NCI-H1092 treated with DMSO at 0.1 percent for 48 hours (cell line): ENCODE measurements around the gene FYN.

ENCODE experiments used
- DNase-seq: peaks from one replicate; lab custom pipeline; 2025; lab: John Stamatoyannopoulos, UW

The FYN gene

DNA sequence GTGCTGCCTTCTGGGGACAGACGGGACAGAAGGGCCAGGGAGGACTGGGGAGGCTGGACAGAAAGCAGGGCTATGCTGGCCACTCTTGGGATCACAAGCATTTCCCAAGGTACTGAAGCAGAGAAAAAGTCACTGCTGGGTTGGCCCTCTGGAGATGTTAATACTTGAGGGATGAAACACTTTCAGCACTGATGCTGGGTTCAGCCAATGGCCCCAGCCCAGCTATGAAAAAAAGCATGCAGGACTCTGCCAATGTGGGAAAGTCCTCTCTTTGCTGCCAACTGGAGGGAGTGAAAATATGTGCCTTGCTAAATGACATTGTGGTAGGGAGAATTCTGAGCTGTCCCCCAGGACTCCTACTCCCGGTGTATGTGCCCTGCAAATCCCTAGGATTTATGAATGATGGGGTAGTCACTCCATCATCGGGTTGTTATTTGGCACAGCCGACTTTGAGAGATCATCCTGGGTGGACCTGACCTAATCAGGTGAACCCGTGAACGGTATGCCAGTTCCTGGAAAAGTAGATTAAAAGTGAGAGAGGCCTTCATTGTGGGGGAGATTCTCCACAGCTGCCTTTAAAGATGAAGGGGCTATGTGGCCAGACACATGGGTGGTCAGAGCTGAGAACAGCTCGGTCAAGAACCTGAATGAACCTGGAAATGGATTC is 147.7 kb downstream of the FYN start:
- no peak for DNase-seq

DNA sequence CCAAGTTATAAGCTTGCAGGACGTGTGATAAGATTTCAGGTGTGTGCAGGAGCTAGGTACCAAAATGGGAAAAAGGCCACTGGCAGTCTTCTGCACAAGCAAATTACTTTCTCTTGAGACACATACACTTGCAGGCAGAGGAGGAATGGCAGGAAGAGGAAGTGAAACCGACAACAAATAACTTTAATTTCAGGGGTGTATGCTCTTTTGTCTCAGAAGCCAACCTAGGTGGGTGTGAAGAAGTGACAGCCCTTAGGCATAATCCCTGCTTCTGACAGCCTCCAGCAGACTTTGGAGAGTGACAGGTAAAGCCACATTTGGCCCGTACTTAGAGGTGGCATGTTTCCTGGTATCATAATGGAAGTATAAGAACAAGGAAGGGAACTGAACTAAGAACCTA is 148.7 kb downstream of the FYN start:
- DNase-seq: no peak

DNA sequence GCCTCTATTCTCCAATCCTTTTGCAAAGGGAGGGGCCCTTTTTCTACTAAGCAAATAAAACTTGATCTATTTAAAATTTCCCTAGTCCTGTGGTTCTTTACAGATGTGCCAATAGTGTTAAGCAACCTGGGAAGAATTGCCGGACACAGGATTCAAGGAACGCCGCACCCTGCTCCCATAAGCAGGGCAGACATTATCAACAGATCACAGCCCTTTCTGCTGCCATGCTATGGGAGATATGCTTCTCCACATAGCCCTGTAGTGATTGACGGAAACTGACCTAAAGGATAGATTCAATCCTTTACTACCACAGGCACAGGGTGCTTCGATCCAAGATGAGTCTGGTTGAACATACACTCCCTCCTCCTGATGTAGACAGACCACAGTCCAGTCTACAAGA is 149.2 kb downstream of the FYN start:
- no peak for DNase-seq

DNA sequence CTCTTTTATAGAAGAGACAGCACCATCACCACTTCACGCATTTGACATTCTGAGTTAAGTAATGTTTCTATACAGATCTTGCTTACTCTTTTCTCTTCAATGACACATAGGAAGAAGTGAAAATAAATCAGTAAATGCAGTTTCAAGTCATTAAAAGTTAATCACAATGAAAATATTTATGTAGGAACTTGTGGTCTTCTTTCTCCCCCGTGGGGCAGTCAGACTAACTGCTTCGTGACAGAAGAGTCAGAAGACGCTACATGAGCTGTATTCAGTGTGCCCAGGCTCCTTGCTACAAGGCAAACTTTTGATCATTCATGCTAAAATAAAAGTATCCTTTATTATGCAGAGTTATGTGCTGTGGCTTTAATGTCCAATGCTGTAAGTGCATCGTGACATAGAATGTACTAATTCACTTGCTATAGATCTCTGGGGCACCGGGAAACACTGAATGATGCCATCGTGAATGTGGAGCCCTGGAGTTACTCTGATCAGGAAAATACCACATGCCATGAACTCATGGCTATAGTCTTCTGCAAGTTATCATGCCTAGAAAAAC is 149.8 kb downstream of the FYN start:
- DNase-seq: no peak

DNA sequence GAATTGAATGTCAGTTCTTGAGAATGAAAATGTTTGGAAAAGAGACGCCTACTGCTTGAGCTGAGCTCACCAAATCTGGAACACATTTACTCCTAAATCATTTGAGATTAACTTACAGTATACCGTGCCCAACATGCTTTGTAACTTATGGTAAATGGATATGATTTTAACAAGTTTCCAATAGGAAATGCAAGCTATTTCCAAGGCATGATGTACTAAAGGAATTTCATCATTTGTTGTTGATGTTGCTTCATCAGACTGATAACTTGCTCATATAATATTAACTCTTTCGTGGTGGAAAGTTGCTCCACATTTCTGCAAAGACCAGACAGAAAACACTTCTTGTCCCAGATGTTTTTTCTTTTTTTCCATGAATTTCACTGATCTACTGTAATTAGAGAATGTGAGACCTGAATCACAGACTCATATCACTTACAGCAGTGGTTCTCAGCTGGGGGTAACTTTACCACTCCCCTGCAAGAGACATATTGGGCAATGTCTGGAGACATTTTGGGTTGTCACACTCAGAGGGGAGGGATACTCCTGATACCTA is 151.0 kb downstream of the FYN start:
- DNase-seq: no peak

DNA sequence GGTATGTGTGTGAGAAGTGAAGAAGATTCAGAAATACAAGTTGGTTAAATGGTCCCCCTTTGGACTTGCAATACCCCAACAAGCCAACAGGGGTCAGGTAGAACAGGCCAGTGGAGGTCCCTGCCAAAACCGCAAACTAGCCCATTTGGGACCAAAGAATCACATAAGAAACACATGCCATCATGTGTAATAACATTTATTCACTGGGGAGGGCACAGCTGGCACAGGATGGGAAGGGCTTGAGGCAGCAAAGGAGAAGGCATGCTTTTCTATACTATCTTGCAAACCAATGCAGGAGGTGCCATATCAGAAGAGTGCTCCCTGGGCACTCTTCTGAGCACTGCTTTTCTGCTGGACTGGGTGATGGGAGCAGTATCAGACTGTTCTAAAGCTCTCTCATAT is 151.5 kb downstream of the FYN start:
- no peak for DNase-seq

DNA sequence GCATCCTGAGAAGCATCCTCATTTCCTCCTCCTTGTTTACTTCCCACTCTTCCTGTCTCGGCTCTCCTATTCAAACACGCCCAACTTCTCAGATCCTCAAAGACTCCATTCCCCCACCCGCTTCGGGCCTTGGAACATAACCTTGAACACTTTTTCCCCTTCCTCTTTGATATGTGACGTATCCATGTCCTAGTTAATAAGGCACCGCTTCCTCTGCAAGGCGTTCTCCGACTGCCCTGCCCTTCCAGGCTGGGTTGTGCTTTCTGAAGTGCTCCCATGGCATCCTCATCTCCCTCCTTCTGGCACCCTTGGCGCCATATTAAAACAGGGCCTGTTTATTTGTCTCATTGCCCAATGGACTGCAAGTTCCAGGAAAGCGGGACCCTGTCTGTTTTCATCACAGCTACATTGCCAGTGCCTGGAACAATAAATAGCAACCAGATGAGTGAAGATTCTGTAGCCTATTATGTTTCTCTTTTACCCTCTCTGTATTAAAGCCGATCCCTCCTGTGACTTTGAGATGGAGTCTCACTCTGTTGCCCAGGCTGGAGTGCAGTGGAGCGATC is 152.2 kb downstream of the FYN start:
- DNase-seq: no peak

DNA sequence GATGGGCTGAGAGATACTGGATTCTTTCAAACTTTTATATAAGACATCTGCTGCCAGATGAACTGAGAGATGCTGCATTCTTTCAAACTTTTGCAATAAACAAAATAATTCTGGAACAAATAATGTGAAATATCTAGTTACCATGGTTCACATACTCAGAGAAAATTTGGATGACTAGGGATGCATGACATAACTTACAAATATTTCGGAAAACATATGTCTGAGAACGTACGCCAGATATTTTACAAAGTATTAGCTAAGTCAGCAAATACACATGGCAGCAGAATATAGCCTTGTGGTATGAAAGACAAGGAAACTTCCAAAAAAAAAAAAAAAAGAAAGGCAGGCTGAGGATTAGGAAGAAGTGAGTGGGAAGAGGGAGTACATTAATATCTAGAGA is 154.3 kb downstream of the FYN start:
- no peak for DNase-seq

DNA sequence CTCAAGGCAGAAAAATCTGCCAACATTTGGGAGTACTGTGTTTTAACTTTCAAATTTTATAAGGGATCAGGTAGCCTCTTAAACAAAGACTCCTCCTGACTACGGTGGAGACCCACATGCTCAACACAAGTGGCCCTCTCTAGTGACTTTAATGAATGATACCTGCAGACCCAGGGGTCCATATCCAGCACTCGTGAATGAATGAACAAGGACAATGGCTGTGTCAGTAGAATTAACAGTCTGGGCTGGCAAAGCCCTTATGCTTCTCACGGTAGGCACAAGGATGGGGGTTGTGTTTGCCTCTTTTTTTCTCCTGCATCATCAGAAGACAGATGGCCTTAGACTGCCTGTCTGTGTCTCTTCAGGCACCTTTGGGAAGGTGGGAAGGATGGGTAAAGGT is 154.9 kb downstream of the FYN start:
- DNase-seq: no peak

DNA sequence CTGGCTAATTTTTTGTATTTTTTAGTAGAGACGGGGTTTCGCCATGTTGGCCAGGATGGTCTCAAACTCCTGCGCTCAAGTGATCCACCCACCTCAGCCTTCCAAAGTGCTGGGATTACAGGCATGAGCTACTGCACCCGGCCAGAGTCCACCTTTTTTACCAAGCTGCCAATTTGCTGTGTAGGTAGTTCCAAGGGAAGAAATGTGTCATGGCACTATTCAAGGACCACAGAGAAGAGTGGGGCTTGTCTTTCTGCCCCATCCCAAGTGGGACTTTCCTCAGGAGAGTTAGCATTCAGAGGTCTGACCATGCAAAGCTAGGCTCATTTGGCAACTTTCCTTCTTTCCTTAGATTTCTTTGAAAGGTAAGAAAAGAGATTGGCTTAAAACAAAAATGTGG is 155.6 kb downstream of the FYN start:
- no peak for DNase-seq

DNA sequence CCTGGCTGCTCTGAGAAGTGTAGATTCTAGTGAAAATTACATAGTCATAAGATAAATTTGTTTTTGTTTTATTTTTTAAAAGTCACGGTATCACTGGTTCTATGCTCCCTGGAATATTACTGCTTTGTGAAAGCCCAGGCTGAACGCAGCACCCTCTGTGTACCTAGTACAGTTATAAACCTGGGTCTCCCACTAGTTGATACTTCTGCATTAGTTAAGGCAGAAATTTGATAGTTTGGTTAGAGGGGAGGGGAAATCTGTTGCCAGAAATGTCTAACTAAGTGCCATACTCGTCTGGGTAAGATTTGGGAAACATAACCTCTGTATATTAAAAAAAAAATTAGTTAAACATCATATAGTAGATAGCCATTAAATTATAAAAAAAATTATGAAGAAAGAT is 156.9 kb downstream of the FYN start:
- DNase-seq: no peak

DNA sequence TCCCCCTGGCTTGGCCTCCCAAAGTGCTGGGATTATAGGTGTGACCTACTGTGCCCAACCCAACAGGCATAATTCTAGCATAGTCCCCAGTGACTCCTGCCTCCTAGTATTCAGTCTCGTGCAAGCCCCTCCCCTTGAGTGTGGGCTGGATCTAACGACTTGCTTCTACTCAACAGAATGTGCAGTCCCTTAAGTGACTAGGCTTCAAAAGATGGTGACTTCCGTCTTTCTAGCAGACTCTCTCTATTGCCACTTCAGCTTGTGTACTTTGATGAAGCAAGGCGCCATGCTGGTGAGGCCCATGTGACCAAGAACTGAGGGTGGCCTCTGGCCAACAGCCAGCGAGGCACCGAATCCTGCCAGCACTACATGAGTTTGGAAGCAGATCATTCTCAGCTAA is 157.9 kb downstream of the FYN start:
- DNase-seq: peak; percentile 54

DNA sequence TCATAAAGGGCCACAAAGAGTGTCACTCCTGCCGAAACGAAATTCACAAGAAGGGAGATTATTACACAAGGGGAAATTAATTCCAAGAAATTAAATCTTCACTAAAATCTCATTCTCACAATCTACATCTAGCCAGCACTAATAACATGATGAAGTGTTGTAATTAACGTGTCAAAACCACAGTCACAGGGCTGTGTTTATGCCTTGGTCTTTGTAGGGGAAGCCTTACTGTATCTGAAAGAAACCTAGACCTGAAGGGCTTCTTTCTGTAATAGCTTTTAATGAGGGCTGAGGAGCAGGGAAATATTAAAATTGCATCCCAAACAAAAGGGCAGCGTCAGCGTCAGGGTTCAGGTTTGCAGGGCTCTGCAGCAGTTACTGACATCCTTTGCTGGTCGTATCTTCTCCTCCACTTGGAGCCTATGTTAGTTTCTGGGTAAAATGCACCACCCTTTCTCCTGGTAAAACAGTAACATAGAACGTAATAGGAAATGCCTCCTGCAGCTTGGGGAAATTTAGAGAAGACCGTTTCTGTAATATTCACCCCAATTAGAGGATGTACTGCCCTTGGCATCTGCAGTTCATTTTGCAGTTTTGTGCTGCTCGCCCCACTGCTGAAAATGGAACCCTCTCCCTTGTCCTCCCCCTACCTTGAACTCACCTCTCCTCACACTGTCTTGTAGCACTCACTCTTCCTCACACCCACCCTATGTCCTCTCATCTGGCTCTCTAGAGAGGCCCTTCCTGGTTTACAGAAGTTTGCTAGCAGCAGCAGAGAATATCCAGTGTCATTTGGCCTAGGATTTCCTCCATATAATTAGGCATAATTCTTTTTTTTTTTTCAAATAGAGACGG is 158.6 kb downstream of the FYN start:
- DNase-seq: no peak

DNA sequence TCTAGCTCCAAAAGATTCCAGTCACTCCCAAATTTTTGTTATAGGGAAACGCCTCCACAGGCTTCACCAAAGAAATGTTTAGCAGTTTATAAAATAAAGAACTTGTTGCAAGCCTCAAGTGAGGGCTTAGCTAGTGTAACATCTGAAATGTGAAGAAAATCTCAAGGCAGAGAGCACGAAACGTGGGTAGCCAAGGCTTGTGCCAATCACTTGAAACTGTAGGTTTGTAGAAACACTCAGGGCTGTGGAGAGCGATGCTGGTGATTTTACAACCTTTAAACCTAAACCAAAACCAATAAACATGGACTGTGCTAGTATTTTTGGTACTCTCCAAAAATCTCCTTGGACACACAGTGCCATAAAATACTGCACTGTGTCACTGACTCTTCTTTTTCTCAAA is 159.4 kb downstream of the FYN start:
- no peak for DNase-seq

DNA sequence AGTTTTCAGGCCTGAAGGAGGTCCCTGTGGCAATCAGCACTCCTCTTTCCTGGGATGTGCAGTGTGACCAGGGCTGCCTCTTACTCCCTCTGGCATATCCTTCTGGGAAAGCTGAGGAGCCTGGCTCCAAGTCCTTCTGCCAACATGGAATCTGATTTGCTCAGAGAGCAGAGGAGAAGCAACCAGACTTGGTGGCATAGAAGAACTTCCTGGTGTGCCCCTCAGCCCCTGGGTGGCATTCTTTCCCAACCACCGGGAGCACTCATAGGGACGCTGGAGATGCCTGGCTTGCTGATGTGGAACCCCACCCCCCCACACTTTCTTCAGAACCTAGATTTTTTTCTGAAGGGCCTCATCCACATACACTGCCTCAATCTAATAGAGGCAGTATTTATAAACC is 160.0 kb downstream of the FYN start:
- DNase-seq: no peak

DNA sequence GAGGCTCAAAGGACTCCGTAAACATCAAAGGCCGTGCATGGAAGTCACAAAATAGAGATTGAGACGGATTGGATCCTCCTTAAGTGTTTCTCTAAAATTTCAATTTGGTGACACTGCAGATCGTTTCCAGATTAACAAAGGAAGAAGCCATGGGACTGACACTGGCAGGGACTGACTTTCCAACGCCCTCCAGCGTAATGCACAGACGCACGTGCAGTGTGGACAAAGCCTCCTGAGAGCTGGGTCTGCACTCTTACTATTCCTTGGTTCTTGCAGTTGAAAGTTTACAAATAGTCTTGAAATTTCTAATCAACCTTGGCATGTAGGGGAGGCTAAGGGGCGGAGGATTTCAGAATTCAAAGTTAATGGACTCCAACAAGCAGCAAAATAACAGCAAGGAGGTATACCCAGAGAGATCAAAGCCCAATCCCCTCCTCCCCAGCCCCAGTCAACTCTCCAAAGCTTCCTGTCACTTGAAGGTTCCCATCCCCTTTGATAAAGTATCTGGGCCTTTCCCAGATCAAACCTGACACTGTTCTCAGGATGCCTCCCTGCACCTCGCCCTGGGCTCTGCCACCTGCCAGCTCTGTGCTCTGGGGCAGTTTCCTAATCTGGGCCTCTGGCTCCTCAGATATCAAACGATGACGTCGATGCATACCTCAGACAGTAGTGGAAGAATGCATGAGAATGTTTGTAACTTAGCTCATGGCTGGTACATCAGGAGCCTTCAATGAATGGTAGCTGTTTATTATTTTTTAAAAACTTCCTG is 161.1 kb downstream of the FYN start:
- DNase-seq: peak; percentile 48

DNA sequence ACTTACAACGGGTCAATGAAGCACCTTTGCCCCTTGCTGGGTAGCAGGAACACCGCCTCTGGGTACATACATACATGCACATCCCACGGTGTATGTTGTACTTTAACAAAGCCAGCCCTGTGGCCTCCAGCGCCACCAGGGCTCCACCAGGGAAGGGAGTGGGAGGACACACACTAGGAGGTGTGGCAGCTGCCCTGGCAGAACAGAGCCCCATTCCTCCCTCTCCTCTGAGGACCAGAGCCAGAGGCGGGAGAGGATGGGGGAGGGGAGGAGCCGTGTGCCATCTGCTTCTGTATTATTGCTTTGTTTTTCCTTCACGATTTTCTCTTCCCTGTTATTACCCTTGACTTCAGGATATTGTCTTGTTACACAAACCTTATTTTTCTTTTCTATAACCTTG is 161.8 kb downstream of the FYN start:
- peak; percentile 73 for DNase-seq

DNA sequence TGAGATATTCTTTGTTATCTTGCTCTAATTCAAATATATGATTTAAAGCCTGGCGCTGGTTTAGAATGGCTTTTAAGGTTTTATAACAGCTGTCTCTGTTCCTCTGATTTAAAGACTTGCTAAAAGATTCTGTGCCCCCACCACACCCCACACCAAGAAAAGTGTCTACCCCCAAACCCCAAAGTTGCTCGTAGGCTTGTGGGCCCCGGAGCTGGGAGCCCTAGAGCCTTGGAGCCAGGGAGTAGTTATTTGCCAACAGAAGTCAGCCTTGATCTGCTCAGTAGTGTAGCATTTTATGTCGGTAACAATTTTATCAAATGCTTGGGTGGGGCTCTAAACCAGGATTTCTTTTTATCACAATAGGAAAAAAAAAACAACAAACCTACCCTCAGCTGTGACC is 162.3 kb downstream of the FYN start:
- DNase-seq: no peak

DNA sequence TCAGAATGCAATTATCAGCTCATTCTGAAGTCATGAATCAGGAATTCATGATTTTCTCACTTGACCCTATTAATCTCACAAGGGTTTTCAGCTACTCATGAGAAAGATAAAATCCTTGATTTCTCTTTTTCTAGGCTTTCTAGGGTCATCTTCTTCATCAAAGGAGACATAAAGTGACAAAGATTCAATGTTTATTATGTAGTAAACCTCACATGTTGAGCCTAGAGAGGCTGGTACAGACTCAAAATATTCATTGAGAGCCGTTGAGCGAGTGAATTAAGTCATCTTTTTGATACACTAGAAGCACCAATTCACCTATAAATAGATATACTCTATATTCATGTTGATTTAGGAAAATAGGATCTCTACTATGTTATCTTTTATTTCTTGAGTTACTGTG is 162.8 kb downstream of the FYN start:
- no peak for DNase-seq

DNA sequence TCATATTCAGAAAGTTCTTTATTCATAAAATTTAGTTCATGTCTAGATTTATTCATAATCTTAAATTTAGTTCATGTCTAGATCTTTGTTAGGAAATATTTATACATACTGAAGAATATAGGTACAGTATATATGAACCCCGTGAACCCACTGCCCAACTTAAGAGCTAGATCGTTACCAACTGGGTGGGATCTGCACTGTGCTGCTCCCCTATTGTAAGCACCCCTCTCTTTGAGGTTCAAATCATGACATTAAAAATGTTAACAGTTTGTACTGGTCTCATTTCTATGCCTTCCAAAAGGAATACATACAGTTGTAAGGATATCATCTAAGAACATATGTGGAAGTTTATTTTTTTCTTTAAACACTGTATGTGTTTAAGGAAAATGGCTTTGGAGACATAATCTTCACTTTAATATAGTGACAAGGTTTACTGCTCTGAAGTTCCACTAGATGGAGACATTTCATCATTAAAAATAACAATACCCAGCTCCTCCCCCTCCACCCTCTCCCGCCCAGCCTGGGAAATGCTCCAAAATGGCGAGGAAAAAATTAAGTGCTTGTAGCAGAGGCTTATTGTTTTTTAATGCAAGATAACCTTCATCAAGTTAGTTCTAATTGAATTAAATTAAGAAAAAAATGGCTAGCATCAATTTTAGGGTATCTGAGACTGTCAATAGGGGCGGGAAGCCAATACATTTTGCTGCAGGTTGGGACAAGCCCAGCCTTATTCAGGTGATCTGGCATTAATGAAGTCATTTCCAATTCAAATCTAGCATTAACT is 163.4 kb downstream of the FYN start:
- peak; percentile 57 for DNase-seq

DNA sequence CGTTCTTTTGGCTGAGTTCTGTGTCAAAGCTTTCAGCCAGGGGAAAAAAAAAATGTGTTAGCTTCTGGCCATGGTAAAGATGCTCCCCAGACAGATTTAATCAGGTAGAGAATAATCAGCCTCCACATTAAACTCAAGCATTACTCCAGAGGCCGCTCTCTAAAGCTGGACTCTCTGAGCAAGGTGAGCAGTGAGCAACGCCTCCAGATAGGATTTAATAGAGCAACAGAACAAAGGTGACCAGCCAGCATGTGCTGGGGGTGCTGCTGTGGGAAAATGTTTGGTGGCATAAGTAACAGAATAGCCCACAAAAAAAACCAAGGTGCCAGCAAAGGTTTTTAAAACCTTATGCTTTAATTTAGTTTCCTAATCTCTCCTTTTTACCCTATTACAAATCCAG is 164.1 kb downstream of the FYN start:
- DNase-seq: no peak
